Left ventricle myocardium superior (tissue), 1 donor: Measurements from ENCODE around the gene ATP1B4. TPM values are rescaled to one million over a fixed set of nuclear protein-coding genes. Genes with fewer than 3 reads are reported as not detected.
A peak's percentile ranks its signal among the peaks of the same experiment; 100 is the strongest.

Experiments used
- ATAC-seq: fragments of 200-7000 bp; cut with Tn5 transposase; one replicate; pipeline ENCODE4 v1.9.1; 2020; ENCODE audit warnings: mild to moderate bottlenecking, moderate library complexity
- DNase-seq: peaks from one replicate; pipeline ENCODE4 v3.0.0-alpha.2; 2020
- intact Hi-C: fragments of 100-400 bp; cut with micrococcal nuclease; formaldehyde crosslinking; loops from one replicate; pipeline ENCODE4 v1.11.0; 2022
- total RNA-seq: library from RNA; stranded (reverse); fragmentation: NEBNext Ultra II Directional; extraction: Animal tissue kit (Norgen Biotek cat#: 25700); gene quantifications from one replicate; pipeline ENCODE4 v1.2.1, GENCODE V29; 2021
- donor health status: DM: no; HTN: yes; CAD: no; lungs with severe emphysema.

ATP1B4 gene
- total RNA-seq, 1 donor from 2014 or later = not detected

GRCh38 chrX:120367402-120368109 is 5.7 kb downstream of the ATP1B4 start:
- ATAC-seq (peak; percentile 72), DNase-seq (peak; percentile 30)
- intact Hi-C loops = no loop called here

- intact Hi-C loops = no loop called here
- DNase-seq (no peak), ATAC-seq (peak; percentile 64)
These were observed 10.9 kb downstream of the ATP1B4 start for GRCh38 chrX:120372667-120373370.

GRCh38 chrX:120377179-120377578 is 15.3 kb downstream of the ATP1B4 start:
- intact Hi-C loops = no loop called here
- DNase-seq (no peak), ATAC-seq (no peak)

DNA sequence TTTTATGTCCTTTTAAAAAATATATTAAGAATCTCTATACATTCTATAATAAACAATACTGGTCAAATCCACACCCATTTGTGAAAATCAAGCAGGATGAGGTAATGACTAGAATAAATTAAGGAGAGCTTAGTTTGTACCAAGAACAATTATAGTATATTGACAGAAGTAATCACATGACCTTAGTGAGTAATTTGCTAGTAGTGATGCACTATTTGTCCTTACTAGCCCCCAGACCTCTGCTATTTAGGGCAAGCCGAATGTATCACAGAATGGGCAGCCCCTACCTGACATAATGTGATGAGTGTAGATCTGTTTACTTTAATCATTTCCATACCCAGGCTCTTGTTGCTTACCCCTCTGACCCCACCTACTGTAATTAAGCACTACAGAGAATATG is 15.8 kb downstream of the ATP1B4 start:
- DNase-seq = no peak

DNA sequence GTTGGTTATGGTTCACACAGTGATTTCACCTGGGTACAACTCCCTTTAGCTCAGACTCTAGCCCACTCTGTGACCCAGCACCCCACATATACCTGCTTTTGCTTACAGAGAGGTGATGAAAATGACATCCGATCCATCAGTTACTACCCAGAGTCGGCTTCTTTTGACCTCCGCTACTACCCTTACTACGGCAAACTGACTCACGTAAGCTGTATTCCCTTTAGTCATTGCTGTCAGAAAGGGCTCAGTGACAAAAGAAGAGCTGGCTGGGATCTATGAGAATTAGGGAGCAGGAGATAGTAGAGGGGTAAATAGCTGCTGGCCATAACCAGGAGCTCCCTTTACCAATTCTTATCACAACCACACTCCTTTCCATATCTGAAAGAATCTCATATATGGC is 16.7 kb downstream of the ATP1B4 start:
- no peak for ATAC-seq
- no peak for DNase-seq
- intact Hi-C loops = no loop called here

More for the DNA sequence above, 15.8 kb downstream of the ATP1B4 start:
- ATAC-seq = no peak
- intact Hi-C loops = no loop called here

- DNase-seq = no peak
- intact Hi-C loops = no loop called here
- ATAC-seq = no peak
These were observed 18.2 kb downstream of the ATP1B4 start for GRCh38 chrX:120379937-120380681.

DNA sequence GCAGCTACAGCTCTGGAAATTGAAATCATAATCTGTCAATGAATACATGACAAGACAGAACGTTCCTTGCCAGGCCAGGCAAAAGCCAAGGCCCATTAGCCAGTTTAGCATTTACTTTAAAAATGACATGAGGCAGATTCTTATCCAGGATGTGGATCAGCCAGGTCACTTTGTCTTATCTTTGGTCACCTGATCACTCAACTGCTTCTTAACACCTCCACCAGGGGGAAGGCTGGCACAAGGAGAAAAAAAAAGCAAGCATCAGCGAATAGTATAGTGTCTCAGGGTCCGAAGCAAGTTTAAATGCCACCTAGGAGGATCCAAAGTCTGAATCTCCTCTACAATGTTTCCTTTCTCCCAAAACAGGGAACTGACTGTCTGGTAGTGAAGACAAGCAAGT is 18.8 kb downstream of the ATP1B4 start:
- intact Hi-C loops = no loop called here
- DNase-seq (no peak), ATAC-seq (no peak)

DNA sequence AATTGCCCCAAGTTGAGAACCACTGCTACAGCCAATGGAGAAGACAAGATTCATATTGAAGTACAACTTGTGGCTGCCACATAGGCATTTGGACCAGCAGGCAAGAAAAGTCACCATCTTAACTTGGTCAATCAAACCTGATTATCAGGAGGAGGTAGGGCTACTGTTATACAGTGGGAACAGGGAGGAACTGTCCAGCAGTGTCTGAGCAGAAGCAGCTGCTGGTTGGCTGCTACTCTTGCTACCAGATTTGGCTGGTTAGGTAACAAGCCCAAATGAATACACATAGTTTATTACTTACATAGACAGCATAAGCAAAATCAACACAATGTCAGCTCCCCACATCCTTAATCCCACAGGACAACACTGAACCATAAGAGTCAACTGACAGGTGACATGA is 39.4 kb downstream of the ATP1B4 start:
- intact Hi-C loops = no loop called here
- DNase-seq = no peak

DNA sequence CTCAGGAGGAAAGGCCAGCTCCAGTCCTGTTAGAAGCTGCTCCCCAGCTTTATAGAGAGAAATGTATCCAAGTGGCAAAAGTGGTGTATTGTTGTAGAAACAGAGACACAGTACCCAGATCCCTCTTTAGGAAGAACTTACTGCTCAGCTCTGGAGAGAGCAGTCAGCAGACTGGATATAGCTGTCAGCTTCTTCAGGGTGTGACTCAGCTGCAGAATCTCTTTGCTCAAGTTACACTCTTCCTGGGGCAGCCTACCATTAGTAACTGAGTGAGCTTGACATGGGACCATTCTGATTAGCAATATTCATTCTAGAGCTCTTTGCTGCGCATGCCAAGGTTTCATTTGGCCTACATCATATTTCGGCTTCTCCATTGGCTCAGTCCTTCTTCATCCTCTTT is 40.5 kb downstream of the ATP1B4 start:
- ATAC-seq = no peak
- intact Hi-C loops = no loop called here
- no peak for DNase-seq

More for the DNA sequence above, 39.4 kb downstream of the ATP1B4 start:
- ATAC-seq = no peak

GRCh38 chrX:120406638-120407037 is 44.7 kb downstream of the ATP1B4 start:
- DNase-seq (no peak), ATAC-seq (no peak)
- intact Hi-C loops = no loop called here

- ATAC-seq (no peak), DNase-seq (no peak)
- intact Hi-C loops = no loop called here
These were observed 46.3 kb downstream of the ATP1B4 start for GRCh38 chrX:120408168-120408567.

DNA sequence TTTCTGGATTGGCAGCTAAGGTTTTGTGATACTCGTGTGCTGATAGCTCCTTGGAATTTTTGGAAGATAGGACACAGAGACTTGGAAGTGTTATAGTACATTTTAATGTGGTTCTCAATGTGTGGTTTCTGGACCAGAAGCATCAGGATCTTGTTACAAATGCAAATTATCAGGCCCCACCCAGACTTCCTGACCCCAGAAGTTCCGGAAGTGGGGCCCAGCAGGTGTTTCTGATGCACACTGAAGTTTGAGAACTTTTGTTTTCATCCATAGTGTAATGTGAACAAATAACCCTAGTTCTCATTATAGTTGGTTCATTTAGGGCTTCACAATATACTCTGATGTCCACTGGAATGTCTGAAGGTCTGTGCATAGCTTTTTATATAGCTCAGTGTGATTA is 57.6 kb downstream of the ATP1B4 start:
- no peak for ATAC-seq
- intact Hi-C loops = no loop called here
- no peak for DNase-seq

- no peak for ATAC-seq
- intact Hi-C loops = no loop called here
- no peak for DNase-seq
These were observed 64.7 kb downstream of the ATP1B4 start for GRCh38 chrX:120426599-120426998.

- DNase-seq (no peak), ATAC-seq (no peak)
- intact Hi-C loops = no loop called here
These were observed 66.4 kb downstream of the ATP1B4 start for GRCh38 chrX:120428309-120428708.

GRCh38 chrX:120429776-120430540 is 68.1 kb downstream of the ATP1B4 start:
- DNase-seq (no peak), ATAC-seq (no peak)
- intact Hi-C loops = no loop called here

Other genes with a start within 250 kb of the ATP1B4 start
- not detected for gene RHOXF1, start 246.2 kb upstream of the ATP1B4 start, total RNA-seq
- not detected for gene RHOXF2, start 203.5 kb upstream of the ATP1B4 start, total RNA-seq
- gene ZBTB33, start 111.3 kb upstream of the ATP1B4 start, total RNA-seq = 6.4 TPM
- gene TMEM255A, start 50.6 kb upstream of the ATP1B4 start, total RNA-seq = 0.72 TPM
- gene LAMP2, start 107.2 kb downstream of the ATP1B4 start, total RNA-seq = 53.8 TPM
- 19.6 TPM for gene CUL4B, start 198.9 kb downstream of the ATP1B4 start, total RNA-seq
- 32.7 TPM for gene MCTS1, start 242.0 kb downstream of the ATP1B4 start, total RNA-seq